ENCODE results near the gene TCTN3.

GRCh38 chr10:95693668-95694534, at the start of gene TCTN3:
- TF ChIP-seq POLR2A (IDR thresholded peaks at IDR 0.05; ENCODE audit: low read depth, low read length): peak; percentile 89
- TF ChIP-seq CREM (IDR thresholded peaks at IDR 0.05; ENCODE audit: low read depth): peak; percentile 93
- TF ChIP-seq ZBTB40 (IDR thresholded peaks at IDR 0.05; ENCODE audit: borderline replicate concordance): no peak; the same call in 1 of the 2 replicates
- peak in 1 of 2 experiments; percentile 89; a peak in 2 of 3 replicates for TF ChIP-seq EGR1 (IDR thresholded peaks at IDR 0.05; ENCODE audit: borderline replicate concordance in 1 of 2, low read depth in 2 of 2, low read length in 2 of 2)
- TF ChIP-seq NRF1 (conservative IDR thresholded peaks at IDR 0.05; ENCODE audit: low read depth, low read length): no peak

Measured in GM12878 (cell line).